ENCODE measurements around the gene PREP.

DNA sequence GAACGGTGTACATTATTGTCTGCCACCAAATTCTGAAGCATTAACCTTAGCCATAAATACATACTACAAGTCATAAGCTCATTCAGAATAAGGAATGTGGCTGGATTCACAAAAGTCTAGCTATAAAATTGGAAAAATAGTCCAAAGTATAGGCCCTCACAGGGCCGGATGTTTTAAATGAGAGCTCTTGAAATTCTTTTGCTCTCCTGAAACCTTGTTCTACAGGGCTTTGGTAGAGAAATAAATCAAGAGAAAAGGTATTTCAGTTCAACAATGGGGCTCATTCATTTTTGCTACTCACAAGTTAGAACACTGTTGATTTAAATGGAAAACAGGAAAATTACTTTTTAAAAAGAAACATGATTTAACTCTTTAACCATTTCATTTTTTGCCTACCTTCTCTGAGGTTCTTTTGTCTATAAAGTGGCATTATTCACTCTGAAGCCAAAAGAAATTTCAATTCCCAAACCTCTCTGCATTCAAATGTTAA, 58.0 kb downstream of the PREP start:
- TF ChIP-seq, protein P1, sequence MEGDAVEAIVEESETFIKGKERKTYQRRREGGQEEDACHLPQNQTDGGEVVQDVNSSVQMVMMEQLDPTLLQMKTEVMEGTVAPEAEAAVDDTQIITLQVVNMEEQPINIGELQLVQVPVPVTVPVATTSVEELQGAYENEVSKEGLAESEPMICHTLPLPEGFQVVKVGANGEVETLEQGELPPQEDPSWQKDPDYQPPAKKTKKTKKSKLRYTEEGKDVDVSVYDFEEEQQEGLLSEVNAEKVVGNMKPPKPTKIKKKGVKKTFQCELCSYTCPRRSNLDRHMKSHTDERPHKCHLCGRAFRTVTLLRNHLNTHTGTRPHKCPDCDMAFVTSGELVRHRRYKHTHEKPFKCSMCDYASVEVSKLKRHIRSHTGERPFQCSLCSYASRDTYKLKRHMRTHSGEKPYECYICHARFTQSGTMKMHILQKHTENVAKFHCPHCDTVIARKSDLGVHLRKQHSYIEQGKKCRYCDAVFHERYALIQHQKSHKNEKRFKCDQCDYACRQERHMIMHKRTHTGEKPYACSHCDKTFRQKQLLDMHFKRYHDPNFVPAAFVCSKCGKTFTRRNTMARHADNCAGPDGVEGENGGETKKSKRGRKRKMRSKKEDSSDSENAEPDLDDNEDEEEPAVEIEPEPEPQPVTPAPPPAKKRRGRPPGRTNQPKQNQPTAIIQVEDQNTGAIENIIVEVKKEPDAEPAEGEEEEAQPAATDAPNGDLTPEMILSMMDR (IDR thresholded peaks at IDR 0.05; ENCODE audit: low read depth, low read length, poor library complexity, severe bottlenecking): no peak
- no peak for TF ChIP-seq EZH2phosphoT487 (IDR thresholded peaks at IDR 0.05; ENCODE audit: borderline replicate concordance, low read length)

Data from DOHH2 (cell line).